LNCaP clone FGC (cell line): ENCODE data around the gene ITPK1.

Source experiments
- DNase-seq: peaks from one replicate; pipeline ENCODE4 v3.0.0-alpha.2; 2011; ENCODE audit warnings: low read depth
- H3K4me3 ChIP-seq: 2 replicates; pipeline ENCODE4 v1.5.1; 2011; ENCODE audit warnings: mild to moderate bottlenecking, low read depth, low read length, control low read depth
- CTCF ChIP-seq: IDR thresholded peaks from 2 replicates; pipeline ENCODE4 v1.5.1; 2012; ENCODE audit warnings: mild to moderate bottlenecking; ENCODE audit not compliant: control insufficient read depth, insufficient read depth; ENCODE audit errors: extremely low read depth

The ITPK1 gene

GRCh38 chr14:93095742-93096510 is 19.8 kb downstream of the ITPK1 start:
- no peak for DNase-seq
- no peak overlapping the region for H3K4me3 ChIP-seq
- TF ChIP-seq CTCF = no peak

- no peak for DNase-seq
- no peak overlapping the region for H3K4me3 ChIP-seq
- no peak for TF ChIP-seq CTCF
These were observed 21.4 kb downstream of the ITPK1 start for GRCh38 chr14:93094121-93094918.

GRCh38 chr14:93092606-93093556 is 22.8 kb downstream of the ITPK1 start:
- no peak for TF ChIP-seq CTCF
- no peak overlapping the region for H3K4me3 ChIP-seq
- no peak for DNase-seq

- DNase-seq = no peak
- H3K4me3 ChIP-seq = no peak overlapping the region
- TF ChIP-seq CTCF = no peak
These were observed 24.1 kb downstream of the ITPK1 start for GRCh38 chr14:93091666-93092065.

- H3K4me3 ChIP-seq = no peak overlapping the region
- DNase-seq = no peak
- TF ChIP-seq CTCF = no peak
These were observed 24.7 kb downstream of the ITPK1 start for GRCh38 chr14:93090826-93091555.
